ENCODE data around the gene PIGQ. TPM values are rescaled to one million over a fixed set of nuclear protein-coding genes. Genes with fewer than 3 reads are reported as not detected.

PIGQ gene
- total RNA-seq, 1 donor from 2014 or later: 44.9 TPM

DNA sequence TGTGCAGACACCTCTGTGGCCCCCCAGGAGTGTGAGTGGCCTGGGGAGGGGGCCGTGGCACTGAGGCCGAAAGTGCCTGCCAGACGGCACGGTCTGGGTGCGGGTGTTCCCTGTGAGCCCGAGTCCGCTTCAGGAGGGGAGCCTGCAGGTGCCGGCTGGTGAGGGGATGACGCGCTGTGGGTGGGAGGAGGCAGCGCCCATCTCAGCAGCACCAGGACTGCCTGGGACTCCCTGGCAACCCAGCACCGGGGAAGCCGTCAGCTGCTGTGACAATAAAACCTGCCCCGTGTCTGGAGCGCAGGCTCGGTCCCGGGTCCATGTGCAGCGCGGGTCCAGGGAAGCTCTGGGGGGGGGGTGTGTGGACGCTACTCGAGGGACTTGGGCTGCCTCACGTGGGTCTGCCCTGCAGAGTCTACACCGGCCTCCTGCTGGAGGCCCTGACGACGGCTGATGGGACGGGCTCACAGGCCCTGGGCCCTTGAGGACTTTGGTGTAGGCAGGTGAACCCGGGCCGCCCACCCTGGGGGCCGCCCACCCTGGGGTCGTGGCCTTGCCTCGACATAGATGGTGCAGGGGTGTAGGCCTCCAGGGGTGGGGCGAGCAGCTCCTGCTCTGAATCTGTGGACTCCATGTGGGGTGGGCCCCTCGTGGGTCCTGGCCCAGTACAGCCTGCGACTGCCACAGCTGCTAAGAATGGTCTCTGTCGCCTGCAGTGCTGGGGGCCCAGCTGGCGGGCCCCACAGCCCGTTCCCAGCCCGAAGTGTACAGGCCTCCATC lies 14.2 kb downstream of the PIGQ start:
- no peak for DNase-seq (ENCODE audit: low spot score)
- Mint-ChIP-seq H3K36me3 (ENCODE audit: low read depth) (peaks cover 9% of the 10 kb centered on the region), H3K9me3 (no peaks in the 10 kb centered on the region), H3K4me1 (ENCODE audit: low read depth) (peaks cover 3% of the 10 kb centered on the region), H3K27me3 (ENCODE audit: low read depth) (no peaks in the 10 kb centered on the region), H3K27ac (no peak overlapping the region), H3K4me3 (ENCODE audit: low read depth) (no peak overlapping the region)
- intact Hi-C loops (cut with micrococcal nuclease): no loop called here

DNA sequence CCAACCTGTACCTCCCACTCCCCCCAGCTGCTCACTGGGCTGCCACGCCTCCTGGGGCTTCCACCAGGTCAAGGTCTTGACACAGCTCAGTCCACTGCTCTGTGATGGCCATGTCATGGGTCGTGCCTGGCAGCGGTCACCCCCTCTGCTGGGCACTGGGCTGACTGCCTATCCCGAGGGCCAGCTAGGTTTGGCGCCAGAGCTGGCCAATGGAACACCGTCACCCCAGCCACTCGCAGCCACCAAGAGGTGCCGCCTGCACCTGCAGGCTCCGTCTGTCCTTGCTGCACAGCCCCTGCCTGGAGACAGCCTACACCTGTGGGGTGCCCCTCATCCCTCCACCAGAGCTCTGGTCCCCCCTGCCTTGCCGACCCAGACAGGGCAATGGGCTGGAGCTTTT lies 15.6 kb downstream of the PIGQ start:
- peaks cover 3% of the 10 kb centered on the region for H3K4me1 Mint-ChIP-seq (ENCODE audit: low read depth)
- H3K4me3 Mint-ChIP-seq (ENCODE audit: low read depth): no peak overlapping the region

DNA sequence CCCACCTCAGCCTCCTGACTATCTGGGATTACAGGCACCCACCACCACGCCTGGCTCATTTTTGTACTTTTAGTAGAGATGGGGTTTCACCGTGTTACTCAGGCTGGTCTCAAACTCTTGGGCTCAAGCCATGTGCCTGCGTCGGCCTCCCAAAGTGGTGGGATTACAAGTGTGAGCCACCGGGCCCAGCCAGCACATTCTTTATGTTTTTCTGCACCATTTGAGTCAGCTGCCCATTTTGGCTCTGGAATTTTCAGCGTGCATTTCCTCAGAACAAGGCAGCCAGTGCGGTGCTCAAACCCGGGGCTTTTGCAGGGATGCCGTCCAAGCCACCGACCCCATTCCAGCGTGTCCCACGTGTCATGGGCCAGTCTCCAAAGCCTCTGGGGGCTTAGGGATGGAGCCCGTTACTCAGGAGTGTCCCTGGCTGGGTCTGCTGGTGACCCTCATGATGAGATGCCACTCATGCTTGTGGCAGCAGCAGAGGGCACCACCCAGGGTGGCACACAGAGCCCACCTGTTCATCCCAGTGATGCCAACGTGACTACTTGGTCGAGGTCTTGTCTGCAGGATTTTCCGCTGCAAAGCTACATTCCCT lies 16.4 kb downstream of the PIGQ start:
- Mint-ChIP-seq H3K27me3 (ENCODE audit: low read depth) (no peaks in the 10 kb centered on the region), H3K4me3 (ENCODE audit: low read depth) (no peak overlapping the region), H3K4me1 (ENCODE audit: low read depth) (peaks cover 10% of the 10 kb centered on the region), H3K27ac (no peak overlapping the region), H3K9me3 (no peaks in the 10 kb centered on the region), H3K36me3 (ENCODE audit: low read depth) (peaks cover 9% of the 10 kb centered on the region)
- intact Hi-C loops (cut with micrococcal nuclease): loop anchor here (5.0 kb wide), 1 partner anchor 96 kb away; the partner anchor contains the start of genes JMJD8 and STUB1
- DNase-seq (ENCODE audit: low spot score): no peak

More for the DNA sequence above, 15.6 kb downstream of the PIGQ start:
- no peak for DNase-seq (ENCODE audit: low spot score)
- Mint-ChIP-seq H3K36me3 (ENCODE audit: low read depth) (peaks cover 9% of the 10 kb centered on the region), H3K9me3 (no peaks in the 10 kb centered on the region), H3K27ac (no peak overlapping the region), H3K27me3 (ENCODE audit: low read depth) (no peaks in the 10 kb centered on the region)
- intact Hi-C loops (cut with micrococcal nuclease): loop anchor here (5.0 kb wide), 1 partner anchor 97 kb away; the partner anchor contains the start of genes JMJD8 and STUB1

DNA sequence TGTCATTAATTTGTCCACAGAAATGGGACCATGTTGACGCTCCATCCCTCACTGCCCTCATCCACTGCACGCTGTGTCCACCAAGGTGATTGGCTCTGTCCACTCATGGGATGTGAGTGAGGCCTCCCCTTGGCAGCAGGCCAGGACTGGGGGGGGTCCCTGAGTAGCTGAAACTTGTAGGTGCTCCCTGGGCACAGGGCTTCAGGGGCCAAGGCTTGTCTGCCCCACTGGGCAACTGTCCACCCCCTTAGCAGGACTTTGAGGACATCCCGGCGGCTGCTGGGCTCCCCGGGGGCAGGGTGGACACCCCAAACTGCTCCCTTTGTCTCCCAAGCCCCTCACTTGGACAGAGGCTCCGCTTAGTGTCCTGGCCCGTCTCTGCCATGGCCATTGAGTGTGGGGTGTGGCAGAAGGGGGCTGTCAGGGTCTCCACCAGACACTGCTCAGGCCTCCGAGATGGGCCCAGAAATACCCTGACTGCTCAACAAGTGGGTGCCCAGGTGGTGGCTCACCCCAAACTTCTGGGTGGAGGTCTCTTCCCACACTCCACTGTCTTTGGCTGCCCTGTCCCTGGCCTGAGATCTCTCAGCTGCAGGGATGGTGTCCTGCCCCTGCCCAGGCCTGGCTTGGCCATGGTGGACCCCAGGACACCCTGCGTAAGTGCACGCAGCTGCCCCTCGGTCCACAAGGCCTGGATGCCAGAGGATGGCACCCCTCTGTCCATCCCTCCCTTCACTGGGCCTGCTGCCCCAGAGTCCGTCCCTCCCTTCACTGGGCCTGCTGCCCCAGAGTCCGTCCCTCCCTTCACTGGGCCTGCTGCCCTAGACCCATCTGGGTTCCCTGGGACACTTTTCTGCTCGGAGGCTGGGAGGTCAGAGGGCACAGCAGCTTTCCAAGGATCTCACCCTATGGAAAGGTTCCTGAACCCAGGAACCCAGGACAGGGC lies 17.1 kb downstream of the PIGQ start:
- Mint-ChIP-seq H3K4me3 (ENCODE audit: low read depth) (peak overlapping the region; percentile 91), H3K4me1 (ENCODE audit: low read depth) (peaks cover 11% of the 10 kb centered on the region), H3K27me3 (ENCODE audit: low read depth) (no peaks in the 10 kb centered on the region), H3K9me3 (no peaks in the 10 kb centered on the region), H3K27ac (peak overlapping the region; percentile 78), H3K36me3 (ENCODE audit: low read depth) (peaks cover 9% of the 10 kb centered on the region)
- no peak for DNase-seq (ENCODE audit: low spot score)
- intact Hi-C loops (cut with micrococcal nuclease): loop anchor here (5.0 kb wide), 1 partner anchor 95 kb away; the partner anchor contains the start of genes JMJD8 and STUB1

DNA sequence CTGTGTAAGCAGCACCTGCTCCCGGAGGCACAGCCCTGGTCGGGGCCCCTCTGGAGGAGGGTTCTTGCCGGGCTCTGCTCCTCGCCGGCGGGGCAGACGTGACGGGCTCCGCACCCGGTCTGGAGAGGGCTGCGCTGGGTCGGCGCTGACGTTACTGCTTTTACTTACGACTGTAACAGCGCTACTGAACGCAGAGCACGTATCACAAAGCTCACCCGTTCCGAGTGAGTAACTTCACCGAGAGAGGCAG lies 18.8 kb downstream of the PIGQ start:
- peak overlapping the region; percentile 91 for H3K4me3 Mint-ChIP-seq (ENCODE audit: low read depth)
- DNase-seq (ENCODE audit: low spot score): peak; percentile 65
- no peaks in the 10 kb centered on the region for H3K9me3 Mint-ChIP-seq
- intact Hi-C loops (cut with micrococcal nuclease): loop anchor here (5.0 kb wide), 1 partner anchor 94 kb away; the partner anchor contains the start of genes JMJD8 and STUB1
- peaks cover 14% of the 10 kb centered on the region for H3K4me1 Mint-ChIP-seq (ENCODE audit: low read depth)
- H3K36me3 Mint-ChIP-seq (ENCODE audit: low read depth): peaks cover 9% of the 10 kb centered on the region
- H3K27ac Mint-ChIP-seq: peak overlapping the region; percentile 97
- no peaks in the 10 kb centered on the region for H3K27me3 Mint-ChIP-seq (ENCODE audit: low read depth)

DNA sequence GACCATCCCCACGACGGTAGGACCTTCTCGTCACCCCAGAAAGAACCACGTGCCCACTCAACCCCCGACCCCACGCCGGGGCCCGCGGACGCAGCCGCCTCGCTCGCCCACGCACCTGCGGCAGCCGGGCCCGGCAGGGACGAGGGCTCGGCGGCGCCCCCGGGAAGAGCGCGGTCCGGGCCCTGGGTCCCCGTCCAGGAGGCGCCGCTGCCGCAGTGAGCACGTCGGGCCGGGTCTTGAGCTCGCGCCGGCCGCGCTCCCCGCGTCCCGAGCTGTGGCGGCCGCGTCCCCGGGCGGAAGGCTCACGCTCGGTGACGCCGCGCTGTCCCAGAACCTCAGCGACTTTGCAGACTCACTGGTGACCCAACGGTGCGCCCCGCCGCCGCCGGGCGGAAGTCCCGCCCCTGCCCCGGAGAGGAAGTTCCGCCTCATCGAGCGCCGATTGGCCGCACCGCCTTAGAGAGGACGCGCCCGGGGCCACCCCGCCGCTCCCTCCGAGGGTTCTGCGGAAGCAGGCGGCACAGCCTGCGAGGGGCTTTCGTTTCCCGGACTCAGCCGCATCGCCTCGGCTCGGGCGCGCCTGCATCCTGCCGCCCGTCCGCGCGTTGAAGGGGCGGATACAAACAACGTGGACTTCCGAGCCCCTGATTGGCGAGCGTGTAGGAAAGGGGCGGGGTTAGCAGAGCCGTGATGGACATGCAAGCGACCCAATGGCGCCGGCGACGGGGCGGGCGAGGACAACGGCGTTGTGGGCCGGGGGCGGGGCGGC lies 19.3 kb downstream of the PIGQ start:
- Mint-ChIP-seq H3K9me3 (no peaks in the 10 kb centered on the region), H3K27me3 (ENCODE audit: low read depth) (no peaks in the 10 kb centered on the region), H3K36me3 (ENCODE audit: low read depth) (peaks cover 9% of the 10 kb centered on the region), H3K4me1 (ENCODE audit: low read depth) (peaks cover 16% of the 10 kb centered on the region), H3K4me3 (ENCODE audit: low read depth) (peak overlapping the region; percentile 97), H3K27ac (peak overlapping the region; percentile 98)
- intact Hi-C loops (cut with micrococcal nuclease): loop anchor here (1.0 to 5.0 kb wide), 3 partner anchors 47 to 93 kb away; partner anchors contain the start of genes CAPN15, JMJD8, METTL26 and STUB1
- DNase-seq (ENCODE audit: low spot score): peak; percentile 98

DNA sequence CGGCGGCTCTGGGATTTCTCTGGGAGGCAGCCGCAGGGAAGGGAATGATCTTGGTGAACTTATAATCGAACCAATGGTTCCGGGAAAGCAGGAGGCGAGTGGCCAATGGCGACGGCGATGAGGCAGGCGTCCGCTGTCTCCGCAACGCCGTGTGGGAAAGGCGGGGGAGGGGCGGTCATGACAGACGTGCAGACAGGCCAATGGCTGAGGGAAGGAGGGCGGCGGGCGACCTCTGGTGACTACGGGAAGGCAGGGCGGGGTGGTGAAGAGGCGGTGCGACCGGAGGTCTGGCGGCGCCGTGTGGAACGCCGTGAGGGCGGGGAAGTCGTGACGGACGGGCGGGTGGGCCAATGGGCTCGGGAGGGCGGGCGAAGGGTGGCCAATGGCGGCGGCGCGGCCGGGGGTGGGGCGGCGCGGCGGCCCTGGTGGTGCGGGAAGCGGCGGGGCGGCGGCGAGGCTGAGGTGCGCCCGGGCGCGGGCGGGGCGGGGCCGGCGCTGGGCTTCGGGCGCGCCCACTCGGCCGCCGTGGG lies 20.0 kb downstream of the PIGQ start, which contains the start of gene RAB40C:
TSS of gene RAB40C (plus strand) at position 409 of the 530 bp plus-strand sequence. CDS start 226 bp downstream, outside the sequence.
- H3K4me3 Mint-ChIP-seq (ENCODE audit: low read depth): peak within 1 kb of the TSS; percentile 97
- H3K27ac Mint-ChIP-seq: peak within 1 kb of the TSS; percentile 98
- H3K27me3 Mint-ChIP-seq (ENCODE audit: low read depth): no peaks in the 10 kb centered on the region
- no peaks in the 10 kb centered on the region for H3K9me3 Mint-ChIP-seq
- intact Hi-C loops (cut with micrococcal nuclease): loop anchor here (1.0 to 5.0 kb wide), 3 partner anchors 47 to 93 kb away; partner anchors contain the start of genes CAPN15, JMJD8, METTL26 and STUB1
- H3K36me3 Mint-ChIP-seq (ENCODE audit: low read depth): peaks cover 9% of the 10 kb centered on the region
- DNase-seq (ENCODE audit: low spot score): peak; percentile 98
- H3K4me1 Mint-ChIP-seq (ENCODE audit: low read depth): peaks cover 16% of the 10 kb centered on the region

DNA sequence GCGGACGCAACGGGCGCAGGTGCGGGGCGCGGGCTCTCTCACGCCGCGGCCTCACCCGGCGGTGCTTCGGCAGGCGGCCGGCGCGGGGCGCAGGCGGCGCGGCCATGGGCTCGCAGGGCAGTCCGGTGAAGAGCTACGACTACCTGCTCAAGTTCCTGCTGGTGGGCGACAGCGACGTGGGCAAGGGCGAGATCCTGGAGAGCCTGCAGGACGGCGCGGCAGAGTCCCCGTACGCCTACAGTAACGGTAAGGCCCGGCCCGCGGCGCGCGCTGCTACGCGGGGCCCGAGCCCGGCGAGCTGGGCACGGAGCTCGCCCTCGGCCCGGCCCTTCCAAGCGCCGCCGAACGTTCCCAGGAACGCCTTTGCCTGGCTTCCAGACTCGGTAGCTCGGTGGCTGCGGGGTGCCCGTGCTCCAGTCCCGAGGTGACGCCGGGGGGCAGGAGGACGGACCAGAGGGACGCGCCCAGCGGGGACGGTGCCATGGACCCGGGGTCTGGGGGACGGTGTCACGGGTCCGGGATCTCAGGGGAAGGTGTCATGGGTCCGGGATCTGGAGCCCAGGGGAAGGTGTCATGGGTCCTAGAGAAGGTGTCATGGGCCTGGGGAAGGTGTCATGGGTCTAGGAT lies 20.5 kb downstream of the PIGQ start:
- Mint-ChIP-seq H3K4me1 (ENCODE audit: low read depth) (peaks cover 16% of the 10 kb centered on the region), H3K36me3 (ENCODE audit: low read depth) (peaks cover 9% of the 10 kb centered on the region), H3K27ac (peak overlapping the region; percentile 69), H3K9me3 (no peaks in the 10 kb centered on the region), H3K4me3 (ENCODE audit: low read depth) (peak overlapping the region; percentile 87), H3K27me3 (ENCODE audit: low read depth) (no peaks in the 10 kb centered on the region)
- intact Hi-C loops (cut with micrococcal nuclease): no loop called here
- no peak for DNase-seq (ENCODE audit: low spot score)

DNA sequence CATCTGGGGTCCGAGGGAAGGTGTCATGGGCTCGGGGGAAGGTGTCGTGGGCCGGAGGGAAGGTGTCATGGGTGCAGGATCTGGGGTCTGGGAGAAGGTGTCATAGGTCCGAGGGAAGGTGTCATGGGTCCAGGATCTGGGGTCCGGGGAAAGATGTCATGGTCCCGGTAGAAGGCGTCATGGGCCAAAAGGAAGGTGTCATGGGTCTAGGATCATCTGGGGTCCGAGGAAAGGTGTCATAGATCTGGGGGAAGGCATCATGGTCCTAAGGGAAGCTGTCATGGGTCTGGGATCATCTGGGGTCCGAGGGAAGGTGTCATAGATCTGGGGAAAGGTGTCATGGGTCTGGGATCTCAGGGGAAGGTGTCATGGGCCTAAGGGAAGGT lies 21.0 kb downstream of the PIGQ start:
- peaks cover 16% of the 10 kb centered on the region for H3K4me1 Mint-ChIP-seq (ENCODE audit: low read depth)
- no peak for DNase-seq (ENCODE audit: low spot score)
- H3K4me3 Mint-ChIP-seq (ENCODE audit: low read depth): peak overlapping the region; percentile 87
- peaks cover 9% of the 10 kb centered on the region for H3K36me3 Mint-ChIP-seq (ENCODE audit: low read depth)
- intact Hi-C loops (cut with micrococcal nuclease): no loop called here
- H3K27me3 Mint-ChIP-seq (ENCODE audit: low read depth): no peaks in the 10 kb centered on the region
- H3K9me3 Mint-ChIP-seq: no peaks in the 10 kb centered on the region
- H3K27ac Mint-ChIP-seq: peak overlapping the region; percentile 69

DNA sequence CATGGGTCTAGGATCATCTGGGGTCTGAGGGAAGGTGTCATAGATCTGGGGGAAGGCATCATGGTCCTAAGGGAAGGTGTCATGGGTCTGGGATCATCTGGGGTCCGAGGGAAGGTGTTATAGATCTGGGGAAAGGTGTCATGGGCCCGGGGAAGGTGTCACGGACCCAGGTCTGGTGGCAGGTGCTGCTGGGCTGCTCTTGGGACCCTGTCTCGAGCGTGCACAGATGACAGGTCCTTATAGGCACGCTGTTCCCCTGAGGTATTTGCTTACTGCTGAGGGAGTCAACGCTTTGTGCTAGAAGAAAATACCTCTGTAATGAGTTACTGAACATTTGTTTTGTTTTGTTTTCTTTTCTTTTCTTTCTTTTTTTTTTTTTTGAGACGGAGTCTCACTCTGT lies 21.5 kb downstream of the PIGQ start:
- intact Hi-C loops (cut with micrococcal nuclease): no loop called here
- peaks cover 19% of the 10 kb centered on the region for H3K4me1 Mint-ChIP-seq (ENCODE audit: low read depth)

DNA sequence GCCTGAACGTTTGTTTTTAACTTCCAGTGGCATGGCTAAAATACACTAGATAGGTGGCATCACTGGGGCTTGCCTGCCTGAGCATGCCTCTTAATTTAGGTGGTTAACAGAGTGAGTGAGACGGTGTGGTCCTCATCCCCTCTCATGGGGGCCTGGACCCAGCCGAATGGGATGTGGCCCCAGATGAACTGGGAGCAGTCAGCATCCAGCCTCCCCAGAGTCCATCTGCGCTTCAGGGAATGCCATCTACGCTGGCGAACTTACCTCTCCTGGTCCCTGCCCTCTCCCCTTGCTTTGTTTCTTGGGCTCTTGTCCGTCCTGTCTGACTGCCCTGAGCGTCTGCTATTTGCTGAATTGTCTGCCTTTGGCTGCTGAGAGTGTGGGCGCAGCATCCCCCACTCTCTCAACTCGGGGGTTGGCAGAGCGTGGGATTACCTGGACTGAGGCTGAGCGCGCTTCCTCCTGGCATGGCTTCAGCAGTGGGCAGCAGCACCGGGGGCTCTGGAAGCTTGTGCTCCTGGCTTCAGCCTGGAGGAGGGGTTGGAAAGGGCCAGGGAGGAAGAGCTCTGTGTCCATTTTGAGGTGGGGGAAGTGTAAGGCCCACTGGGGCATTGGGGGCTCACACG lies 22.2 kb downstream of the PIGQ start:
- Mint-ChIP-seq H3K27ac (no peak overlapping the region), H3K4me1 (ENCODE audit: low read depth) (peaks cover 19% of the 10 kb centered on the region), H3K9me3 (no peaks in the 10 kb centered on the region), H3K27me3 (ENCODE audit: low read depth) (no peaks in the 10 kb centered on the region), H3K4me3 (ENCODE audit: low read depth) (peak overlapping the region; percentile 39), H3K36me3 (ENCODE audit: low read depth) (peaks cover 19% of the 10 kb centered on the region)
- intact Hi-C loops (cut with micrococcal nuclease): no loop called here
- no peak for DNase-seq (ENCODE audit: low spot score)

More for the DNA sequence above, 21.5 kb downstream of the PIGQ start:
- no peaks in the 10 kb centered on the region for H3K27me3 Mint-ChIP-seq (ENCODE audit: low read depth)
- H3K4me3 Mint-ChIP-seq (ENCODE audit: low read depth): peak overlapping the region; percentile 87
- no peaks in the 10 kb centered on the region for H3K9me3 Mint-ChIP-seq
- H3K36me3 Mint-ChIP-seq (ENCODE audit: low read depth): peaks cover 12% of the 10 kb centered on the region
- H3K27ac Mint-ChIP-seq: peak overlapping the region; percentile 69
- DNase-seq (ENCODE audit: low spot score): no peak

Measured in activated T-helper 2 cell treated with anti-CD3 and anti-CD28 coated beads, Interferon-gamma antibody, Interleukin-2, Interleukin-4, amounts not matched to agents 10 μg/mL and 5 μg/mL and 100 μg/mL, durations not matched to agents 14 hours and 24 hours and 36 hours (primary cell).